Stimulated activated CD8-positive, alpha-beta memory T cell treated with anti-CD3 and anti-CD28 coated beads, Interleukin-2, amount 100 ng/mL, for 1 hour (primary cell): ENCODE results near the gene PCSK6.

Source experiments
- DNase-seq, 2 donors: peaks; one replicate each; pipeline ENCODE4 v3.0.0-alpha.2; 2020; ENCODE audit warnings: low read depth in 2 of 2

The PCSK6 gene

DNA sequence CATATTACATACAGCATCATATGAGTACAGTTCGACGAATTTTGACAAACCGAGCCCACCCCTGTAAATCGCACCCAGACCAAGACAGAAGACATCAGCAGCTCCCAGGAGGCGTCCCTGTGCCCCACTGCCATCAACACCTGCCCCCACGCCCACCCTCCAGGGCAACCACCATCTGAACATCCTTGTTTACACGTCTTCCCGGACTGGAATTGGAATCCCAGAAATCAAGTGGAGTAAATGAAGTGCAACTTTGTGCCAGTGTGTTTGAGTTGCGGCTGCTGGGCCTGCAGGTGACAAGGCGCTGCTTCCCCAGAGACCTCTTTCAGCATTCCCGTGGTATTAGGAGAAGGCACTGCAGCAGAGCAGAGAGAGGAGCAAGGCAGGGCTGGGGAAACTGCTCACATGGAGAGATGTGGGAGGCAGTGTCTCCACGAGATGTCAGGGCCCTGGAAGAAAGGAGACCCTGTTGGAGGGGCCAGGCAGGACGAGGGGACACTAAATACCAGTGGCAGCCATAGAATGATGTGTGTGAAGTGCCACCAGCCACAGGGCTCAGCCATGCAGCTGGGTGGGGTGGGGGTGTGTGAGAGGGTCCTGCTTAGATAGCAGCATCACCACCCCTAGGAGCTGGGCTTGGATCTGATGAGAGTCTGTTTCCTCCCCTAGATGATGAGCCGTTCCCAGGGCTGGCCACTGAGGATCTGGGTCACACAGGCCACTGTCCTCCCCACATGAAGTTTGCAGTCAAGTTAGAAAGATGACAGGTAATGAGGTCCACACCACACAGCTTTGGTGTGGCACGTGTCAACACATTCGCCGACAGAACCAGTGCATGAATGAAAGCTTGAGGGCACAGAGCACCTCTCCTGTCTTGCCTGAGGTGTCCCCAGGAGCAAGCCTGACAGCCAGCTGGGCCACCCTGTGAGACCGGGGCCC, 33.4 kb upstream of the PCSK6 start:
- no peak for DNase-seq

DNA sequence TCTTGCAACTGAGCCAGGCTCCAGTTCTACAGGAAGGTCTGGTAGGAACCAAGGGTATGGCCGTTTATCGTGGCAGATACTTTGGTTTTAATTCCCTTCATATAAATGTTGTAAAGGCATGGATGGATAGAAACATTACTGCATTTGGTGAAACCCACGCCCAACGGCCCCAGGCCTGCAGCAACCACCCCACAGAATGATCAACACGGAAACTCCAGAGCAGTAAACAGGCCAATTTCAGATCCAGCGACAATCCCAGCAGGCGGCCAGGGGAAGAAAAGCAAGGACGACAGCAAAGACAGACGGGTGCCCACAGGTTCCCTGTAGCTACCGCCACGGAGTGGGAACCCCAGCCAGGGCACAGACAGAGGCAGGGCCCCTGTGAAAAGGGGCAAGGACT, 32.6 kb upstream of the PCSK6 start:
- no peak for DNase-seq

- DNase-seq, result no peak
These were observed 32.1 kb upstream of the PCSK6 start for GRCh38 chr15:101521591-101521990.

GRCh38 chr15:101521069-101521468, 31.6 kb upstream of the PCSK6 start:
- no peak for DNase-seq

DNA sequence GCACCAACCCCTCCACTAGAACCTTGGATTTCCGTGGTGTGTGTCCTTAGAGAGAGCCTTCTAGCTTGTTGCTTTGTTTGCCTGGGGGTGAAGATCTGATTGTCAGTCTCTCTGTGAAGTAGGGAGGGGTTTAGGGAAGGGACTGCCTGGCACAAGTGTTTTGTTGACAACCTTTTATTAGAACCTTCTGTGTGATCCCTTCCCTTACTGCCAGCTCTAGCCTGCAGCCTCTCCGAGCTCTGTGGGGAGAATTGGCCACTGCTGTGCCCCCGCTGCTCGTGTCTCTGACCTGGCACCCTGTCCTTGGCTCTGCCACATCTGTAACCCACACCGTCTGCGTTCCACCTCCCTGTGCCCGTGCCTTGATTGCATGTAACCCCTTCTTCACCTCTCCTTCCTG, 30.9 kb upstream of the PCSK6 start:
- no peak for DNase-seq

DNA sequence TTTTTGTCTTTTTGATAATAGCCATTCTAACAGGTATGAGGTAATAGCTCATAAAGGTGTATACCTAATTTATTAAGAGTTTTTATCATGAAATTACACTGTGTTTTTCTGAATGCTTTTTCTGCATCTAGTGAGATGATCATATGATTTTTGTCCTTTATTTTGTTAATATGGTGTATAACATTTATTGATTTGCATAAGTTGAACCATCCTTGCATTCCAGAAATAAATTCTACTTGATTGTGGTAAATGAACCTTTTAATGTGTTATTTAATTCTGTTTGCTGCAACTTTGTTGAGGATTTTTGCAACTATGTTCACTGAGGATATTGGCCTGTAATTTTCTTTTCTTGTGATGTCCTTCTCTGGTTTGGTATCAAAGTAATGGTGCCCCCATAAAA, 28.0 kb upstream of the PCSK6 start:
- no peak for DNase-seq

- no peak for DNase-seq
These were observed 24.8 kb upstream of the PCSK6 start for GRCh38 chr15:101514318-101514717.

- DNase-seq, result no peak
These were observed 22.2 kb upstream of the PCSK6 start for GRCh38 chr15:101511717-101512116.

DNA sequence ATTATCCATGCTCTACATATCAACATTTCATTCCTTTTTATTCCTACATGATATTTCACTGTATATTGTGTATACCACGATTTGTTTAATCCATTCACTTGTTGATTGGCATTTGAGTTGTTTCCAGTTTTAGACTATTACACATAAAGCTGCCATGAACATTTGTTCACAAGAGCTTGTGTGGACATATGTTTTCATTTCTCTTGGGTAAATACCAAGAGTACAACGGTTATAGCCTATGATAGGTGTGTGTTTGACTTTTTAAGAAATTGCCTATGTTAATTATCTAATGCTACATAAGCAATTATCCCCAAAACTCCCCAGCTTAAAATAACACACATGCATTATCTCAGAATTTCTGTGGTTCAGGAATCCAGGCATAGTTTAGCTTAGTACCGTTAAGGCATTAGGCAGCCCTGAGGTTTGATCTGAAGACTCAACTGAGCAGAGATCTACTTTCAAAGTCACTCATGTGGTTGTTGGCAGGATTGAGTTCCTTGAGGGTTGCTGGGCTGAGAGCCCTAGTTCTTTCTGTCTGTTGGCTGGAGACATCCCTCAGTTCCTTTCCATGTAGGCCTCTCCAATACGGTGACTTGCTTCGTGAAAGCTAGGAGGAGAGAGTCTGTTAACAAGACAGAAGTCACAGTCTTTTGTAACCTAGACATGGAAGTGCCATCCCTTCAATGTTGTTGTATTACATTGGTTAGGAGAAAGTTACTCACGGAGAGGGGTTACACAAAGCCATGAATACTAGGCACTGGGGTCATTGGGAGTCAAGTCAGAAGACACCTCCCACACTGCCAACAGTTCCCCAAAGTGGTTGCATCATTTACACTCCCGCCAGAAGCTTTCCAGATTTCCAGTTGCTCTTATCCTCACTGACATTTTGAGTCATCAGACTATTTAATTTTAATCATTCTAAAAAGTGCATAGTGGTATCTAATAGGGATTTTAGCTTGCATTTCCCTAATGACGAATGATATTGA, 21.0 kb upstream of the PCSK6 start:
- DNase-seq, result no peak

DNA sequence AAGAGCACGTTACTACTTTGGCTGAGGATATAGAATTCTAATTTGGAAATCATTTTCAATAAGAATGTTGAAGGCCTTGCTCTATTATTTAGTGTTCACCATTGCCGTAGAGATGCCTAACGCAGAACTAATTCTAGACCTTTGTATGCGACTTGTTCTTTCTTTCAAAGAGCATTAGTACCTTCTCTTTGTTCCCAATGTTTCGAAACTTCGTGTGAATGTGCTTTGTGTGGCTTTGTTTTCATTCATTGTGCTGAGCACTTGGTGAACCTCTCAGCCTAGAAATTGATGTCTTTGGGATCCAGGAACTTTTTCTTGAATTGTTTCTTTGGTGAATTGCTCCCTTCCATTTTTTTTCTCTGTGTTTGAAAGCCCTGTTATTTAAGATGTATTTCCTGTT, 19.8 kb upstream of the PCSK6 start:
- no peak for DNase-seq

- DNase-seq, result no peak
These were observed 17.0 kb upstream of the PCSK6 start for GRCh38 chr15:101506491-101506890.

DNA sequence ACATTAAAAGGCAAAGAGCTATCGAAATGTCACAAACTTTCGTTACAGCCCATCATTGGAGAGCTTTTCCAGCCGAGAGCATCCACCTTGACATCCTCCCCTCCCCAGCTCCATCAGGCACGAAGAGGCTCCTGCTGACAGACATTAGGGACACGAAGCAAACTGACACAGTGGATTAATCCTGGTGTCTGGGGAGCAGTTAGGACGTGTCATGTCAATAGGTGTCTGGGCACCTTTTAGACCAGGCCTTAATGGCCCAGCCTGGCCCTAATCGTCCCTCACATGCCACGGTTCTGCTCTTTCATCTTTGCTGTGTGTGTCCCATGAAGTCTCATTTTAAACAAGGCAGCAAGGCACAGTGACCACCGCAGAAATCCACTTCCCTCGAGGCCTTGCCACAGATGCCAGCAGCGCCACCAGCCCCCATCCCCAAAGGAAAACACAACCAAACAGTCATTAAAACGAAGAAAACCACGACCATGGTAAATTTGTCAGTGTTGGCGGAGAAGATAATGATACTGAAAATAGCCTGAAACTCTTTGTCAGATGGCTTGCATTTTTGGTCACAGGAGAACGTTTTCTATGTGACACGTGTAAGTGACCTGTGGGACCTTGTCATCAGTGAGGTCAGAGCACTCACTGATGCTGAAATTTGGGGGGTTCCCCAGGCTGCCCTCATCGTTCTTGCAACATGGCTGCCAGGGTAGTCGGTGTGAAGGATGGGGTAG, 16.3 kb upstream of the PCSK6 start:
- no peak for DNase-seq

DNA sequence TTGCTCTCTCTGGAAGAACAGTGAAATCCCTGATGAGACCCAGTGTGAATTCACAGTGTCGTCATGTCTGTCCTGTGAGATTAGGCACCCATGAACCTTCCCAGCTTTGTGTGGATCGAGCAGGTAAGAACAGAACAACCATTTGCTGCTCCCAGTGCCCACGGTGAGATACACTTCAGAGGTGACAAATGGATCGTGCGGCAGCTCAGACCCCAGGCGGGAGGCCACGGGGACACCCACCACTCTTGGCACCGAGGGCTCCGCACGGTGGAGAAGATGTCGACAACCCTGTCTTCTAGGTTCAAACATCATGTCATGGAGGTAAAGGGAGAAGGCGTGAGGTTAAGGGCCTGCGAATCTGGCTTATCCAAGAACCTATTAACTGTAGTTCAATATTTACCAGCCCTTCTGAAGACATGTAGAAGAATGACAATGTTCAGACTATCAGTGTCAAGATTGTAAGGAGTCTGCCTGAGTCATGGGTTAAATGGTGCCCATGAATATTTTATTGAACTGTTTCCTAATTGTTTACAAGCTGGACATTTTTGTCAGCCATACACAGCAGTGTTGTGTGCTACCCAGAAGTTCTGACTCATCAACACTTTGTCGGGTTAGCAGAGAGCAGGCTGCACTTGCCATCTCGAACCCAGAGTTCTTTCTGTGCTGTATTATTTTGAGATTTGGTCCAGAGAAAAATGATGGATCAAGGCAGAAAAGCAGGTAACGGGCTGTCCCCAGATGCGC, 15.5 kb upstream of the PCSK6 start:
- DNase-seq, result no peak

DNA sequence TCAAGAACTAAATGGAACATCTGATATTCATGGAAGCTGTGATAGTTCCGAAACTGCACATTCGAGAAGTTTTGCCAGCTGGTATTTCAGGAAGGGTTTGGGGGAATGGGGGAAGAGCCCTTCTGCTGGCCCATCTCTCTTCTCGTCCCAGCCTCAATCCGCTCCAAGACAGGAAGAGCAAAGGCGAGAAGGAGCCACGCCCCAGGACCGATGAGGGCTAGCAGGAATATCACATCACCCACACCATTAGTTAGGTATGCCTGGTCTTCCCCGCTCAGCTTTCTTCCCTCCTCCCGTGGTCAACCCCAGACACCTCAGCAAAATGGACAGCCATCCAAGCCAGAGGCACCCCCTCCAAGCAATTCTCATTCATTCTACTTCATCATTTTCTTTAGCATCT, 14.9 kb upstream of the PCSK6 start:
- no peak for DNase-seq

DNA sequence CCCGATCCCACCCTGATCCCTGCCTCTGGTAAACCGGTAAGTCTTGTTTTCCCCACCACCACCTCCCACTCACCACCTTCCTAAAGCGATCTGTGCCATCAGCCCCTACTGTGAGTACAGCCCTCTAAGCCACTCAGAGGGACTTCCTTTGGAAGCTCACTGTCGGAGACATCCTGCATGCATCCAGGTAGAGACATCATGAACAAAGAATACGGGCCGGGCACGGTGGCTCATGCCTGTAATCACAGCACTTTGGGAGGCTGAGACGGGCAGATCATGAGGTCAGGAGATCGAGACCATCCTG, 13.7 kb upstream of the PCSK6 start:
- DNase-seq, result no peak

DNA sequence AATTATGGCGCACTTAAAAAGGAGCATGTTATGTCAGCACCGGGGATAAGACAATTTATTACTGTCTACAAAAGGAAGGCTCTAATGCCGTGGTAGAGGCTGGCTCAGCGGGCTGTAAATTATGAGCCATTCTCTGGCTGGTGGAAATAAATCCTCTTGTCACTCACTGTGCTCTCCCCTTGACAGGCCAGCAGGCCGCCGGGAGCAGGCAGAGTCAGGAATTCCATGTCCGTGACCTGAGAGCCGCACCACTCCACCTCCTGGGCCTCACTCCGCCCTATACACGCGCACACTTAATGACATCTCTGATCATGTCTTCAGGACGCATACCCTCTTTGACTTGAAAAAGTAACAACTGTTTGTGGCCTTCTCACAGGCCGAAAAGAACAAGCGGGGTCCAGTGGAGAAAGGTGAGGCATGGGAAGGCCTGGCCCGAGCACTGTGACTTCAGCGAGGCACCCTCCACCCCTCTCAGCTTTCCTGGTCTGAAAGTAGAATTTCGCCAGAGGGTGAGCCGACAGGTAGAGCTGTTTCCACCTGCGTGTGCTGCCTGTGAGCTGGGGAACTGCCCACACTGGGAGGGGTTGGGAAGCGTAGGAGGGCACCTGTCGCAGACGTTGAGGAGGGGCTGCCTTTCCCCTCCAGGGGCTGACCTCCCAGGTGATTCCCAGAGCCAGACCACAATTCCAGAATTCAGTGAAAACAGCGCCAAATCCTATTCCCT, 13.2 kb upstream of the PCSK6 start:
- no peak for DNase-seq

DNA sequence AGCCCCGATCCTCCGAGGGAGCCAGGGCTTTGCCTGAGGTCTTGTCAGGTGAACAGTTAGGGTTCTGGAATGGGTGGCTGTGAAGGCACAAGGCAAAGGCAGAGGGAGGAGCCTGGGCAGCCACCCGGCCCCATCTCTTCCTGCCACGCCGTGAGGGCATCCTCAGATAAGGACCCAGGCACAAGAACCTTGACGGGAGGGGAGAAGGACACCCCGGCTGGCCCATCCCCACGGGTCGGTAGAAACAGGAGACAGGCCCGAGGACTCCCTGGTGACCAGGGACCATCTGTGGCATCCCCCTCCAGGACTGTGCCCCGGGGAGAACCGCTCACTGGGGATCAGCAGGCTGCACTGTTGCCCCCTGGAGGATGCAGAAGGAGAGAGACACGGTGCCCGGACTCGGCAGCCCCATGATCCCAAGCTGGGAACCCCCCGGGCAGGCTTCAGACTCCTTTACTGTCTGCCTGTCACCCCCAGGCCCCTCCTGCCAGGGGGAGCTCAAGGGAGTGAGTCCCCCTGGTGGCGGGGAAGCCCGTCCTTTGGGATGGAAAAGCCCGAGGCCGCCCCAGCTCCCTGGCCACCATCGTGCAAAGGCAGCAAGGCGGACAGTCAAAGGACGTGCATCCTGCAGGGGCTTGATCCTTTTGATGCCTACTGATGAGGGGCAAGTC, 12.3 kb upstream of the PCSK6 start:
- DNase-seq, result peak in 1 of 2 donors; percentile 11

GRCh38 chr15:101500865-101501551, 11.5 kb upstream of the PCSK6 start:
- DNase-seq, result no peak

DNA sequence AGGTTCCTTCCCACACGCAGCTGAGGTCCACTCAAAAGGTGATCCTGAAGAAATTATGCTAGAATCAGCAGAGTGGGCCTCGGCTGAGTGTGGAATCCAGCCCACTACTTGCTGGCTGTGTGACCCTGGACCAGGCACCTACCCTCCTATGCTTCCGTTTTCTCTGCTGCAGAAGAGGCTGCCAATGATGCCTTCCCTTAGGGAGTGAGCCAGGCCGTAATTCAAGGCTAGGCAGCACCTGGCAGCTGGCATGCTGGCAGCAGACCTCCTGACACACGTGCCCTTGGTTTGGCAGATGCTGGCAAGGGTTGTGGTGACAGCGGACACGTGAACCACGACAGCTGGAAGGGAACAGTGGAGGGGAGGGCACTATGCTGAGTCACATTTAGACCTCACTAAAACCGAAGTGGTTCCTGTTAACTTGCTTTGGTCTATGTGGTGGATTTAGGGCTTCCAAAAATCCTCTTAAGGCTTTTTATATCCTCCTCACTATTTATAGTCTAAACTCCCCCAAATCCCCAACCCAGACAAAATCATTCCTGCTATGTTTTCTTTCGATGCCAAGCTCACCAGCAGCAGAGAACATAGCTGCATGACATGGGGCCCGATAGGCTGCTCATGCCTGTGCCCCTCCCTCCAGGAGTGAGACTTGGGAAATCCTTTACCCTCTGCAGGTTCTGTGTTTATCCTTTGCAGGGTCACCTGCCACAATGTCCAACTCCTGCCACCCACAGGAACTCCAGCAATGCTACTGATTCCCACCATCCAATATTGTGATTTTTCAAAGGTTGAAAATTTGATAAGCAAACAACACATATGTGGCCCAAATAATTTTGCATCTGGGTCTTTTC, 10.6 kb upstream of the PCSK6 start:
- DNase-seq, result no peak
